NCI-H1930 (cell line): ENCODE results near the gene IRX4.

Source experiments
- DNase-seq, 2 experiments: peaks; one replicate each; lab custom pipeline; 2025; lab: John Stamatoyannopoulos, UW

Gene IRX4

DNA sequence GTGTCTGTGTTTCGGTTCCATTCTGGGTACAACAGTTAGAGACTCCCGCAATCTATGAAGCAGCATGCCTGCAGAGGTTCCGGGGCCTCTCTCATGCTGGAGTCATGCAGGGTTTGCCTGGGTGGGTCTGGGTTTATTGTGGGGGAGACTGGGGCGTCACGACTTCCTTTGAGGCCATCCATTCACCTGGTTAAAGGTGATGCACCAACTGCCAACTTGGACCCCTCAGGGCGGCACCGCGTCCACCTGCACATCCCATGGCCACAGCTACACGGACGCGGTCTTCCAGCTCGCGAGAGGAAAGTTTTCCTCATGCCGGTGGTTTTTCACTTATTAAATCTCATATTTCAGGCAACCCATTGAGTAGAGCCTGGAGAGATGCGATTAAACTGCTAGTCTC, 30.9 kb upstream of the IRX4 start:
- no peak for DNase-seq

DNA sequence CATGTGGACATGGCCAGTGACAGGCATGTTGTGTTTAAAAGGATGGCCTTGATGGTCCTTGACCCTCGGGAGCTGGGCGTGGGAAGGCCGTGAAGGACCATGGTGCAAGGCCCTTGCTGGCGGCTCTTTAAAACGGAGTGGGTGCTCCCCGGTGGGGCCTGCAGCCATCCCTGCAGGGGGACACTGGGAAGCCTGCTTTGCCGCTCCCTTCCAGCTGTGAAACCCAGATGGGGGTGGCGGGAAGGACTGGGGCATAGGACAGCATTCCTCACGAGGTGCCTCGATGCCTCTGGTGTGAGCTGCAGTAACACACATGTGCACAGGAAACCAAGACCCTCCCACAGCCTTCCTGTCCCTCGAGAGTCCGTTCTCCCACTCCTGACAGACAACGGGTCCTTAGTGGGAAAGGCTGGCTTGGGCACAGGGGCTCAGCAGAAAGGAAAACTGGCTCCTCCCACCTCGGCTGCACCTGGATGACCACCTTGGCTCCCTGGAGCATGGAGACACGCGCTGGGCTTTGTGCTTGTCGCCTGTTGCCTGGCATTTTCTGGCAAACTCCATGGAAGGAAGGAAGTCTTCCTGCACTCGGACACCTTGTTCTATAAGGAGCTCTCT, 30.3 kb upstream of the IRX4 start:
- no peak for DNase-seq

DNA sequence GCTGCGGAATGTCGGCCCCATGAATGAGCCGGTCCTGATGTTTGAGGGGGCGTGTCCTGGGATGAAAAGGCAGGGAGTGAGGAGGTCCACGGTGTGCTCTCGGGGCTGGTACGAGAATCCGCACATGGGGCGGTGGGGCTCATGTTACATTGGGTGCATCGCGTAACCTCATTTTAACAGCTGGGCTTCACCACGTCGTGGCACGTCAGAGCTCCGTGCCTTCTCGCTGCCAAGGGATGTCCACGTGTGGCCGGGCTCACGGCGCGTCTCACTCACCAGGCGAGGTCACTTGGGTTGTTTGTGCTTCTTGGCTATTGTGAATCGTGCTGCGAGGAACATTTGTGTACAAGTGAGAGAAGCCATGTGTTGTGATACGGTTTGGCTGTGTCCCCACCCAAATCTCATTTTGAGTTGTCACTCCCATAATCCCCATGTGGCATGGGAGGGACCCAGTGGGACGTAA, 29.1 kb upstream of the IRX4 start:
- DNase-seq, result no peak

DNA sequence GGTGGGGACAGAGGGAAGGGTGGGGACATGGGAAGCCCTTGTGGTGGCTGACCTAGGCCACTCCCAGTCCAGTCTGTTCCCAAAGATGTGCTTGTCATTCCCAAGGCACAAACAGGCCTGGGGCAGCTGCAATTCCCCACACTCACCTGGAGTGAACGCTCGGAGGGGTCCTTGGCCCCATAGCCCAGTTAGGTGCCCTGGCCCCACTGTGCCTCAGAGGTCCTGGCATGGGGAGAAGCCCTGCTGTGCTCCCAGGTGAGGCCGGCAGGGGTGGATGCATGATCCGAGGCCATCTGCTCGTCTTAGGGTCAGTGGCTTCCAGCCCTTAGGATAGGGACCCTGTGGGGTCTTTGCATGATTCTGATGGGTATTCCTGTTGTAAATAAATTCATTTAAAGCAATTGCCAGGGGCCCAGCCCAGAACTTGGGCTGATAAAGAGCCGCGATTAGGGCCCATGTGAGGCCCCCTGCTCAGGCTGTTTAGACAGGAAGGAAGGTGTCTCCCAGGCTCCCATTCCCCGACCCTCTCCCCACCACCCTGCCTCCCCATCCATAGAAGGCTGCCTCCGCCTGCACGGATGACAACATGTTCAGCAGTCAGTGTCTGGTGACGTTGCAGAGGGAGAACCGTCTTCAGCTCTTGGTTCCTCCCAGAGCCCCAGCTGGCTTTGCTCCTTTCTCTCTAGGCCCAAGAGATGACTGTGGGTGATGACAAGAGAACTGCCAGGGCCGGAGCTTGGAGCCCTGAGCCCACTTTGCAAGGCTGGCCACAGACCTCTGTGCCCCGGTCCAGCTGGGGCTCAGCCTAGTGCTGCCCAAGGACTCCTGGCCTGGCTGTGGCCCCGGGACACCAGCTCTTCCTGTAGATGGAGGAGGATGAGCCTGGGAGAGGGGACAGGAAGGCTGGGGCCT, 28.4 kb upstream of the IRX4 start:
- DNase-seq, result no peak

DNA sequence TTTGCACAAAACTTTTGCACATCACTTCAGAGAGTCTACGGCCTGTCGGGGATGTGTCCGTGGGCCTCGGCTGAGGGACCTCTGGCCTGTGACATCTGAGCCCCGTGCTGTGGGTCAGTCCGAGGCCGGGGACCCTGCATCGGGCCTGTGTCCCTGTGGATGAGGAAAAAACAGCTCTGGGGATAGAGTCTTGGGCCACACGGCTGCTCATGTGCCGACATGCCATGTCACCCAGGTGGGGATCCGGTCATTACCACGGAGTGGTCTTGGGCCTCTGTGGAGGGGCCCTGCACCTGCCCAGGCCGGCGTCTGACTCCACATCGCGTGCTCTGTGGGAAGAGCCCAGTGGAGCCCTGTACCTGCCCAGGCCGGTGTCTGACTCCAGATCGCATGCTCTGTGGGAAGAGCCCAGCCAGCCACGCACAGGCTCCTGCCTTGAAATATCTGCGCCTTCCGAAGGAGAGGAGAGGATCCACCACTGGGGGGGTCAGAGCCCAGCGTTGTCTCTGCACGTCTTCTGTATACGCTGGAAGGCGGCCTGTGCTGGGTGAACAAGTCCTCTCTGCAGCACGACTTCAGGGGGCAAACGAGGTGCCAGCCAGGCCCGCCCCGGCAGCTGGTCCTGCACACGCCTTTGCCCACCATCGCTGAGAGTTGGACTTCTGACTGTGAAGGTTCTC, 27.5 kb upstream of the IRX4 start:
- no peak for DNase-seq

DNA sequence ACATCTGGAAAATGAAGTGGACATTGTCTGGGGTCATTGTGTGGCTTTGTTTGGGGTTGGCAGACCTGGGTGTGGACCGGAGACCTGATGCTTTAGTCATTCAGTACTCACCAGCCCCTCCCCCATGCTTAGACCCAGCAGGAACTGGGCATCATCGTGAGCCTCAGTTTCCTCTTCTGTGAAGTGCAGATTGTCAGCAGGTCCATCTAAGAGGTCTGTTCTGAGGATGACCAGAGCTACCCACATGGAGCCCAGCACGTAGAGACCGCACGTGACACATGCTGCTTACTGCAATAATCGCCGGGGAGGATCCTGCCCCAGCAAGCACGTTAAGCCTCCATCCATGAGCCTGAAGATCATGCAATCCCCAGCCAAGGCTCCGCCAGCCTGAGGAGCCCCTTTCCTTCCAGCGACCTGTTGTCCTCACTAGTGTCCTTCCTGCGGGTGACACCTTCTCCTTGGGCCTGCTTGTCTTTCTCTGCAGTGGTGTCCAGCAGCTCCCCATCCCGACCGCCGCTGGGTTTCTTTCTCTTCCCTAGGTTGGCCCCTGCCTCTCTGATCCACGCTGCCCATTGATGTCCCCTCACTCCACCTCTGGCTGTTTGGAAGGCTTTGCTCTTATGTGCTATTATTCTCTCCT, 26.7 kb upstream of the IRX4 start:
- DNase-seq, result no peak

DNA sequence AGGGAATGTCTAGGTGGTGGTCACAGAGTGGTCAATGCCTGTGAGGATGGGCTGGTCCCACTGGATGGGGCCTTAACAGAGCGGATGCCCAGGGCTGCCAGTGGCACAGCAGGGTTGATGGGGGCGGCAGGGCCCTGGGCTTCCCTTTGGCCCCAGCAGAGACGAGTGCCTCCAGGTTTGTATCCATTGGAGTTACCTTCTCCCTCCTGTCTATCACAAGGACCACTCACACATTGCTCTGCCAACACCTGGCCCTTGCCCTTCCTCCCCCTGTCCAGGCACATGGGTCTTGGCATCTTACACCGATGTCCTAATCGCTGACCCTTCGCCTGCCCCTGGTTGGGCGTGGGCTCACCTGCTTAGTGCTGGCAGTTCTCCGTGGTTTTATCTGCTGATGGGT, 26.2 kb upstream of the IRX4 start:
- no peak for DNase-seq

DNA sequence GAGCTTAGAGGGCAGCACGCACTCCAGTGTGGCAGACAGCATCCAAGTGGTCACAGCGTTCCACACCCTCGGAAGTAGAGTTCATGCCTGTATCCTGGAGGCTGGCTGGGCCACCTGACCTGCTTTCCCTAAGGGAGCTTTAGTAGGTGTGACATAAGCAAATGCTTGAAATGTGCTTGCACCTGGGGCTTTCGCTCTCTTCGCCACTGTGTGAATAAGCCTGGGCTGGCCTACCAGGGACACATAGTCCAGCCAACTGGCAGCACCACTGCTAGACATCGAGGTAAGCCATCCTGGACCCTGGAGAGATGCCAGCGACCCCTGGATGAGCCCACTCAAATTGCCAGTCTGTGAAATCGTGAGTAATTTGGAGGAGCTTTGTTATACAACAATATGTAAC, 24.9 kb upstream of the IRX4 start:
- no peak for DNase-seq

DNA sequence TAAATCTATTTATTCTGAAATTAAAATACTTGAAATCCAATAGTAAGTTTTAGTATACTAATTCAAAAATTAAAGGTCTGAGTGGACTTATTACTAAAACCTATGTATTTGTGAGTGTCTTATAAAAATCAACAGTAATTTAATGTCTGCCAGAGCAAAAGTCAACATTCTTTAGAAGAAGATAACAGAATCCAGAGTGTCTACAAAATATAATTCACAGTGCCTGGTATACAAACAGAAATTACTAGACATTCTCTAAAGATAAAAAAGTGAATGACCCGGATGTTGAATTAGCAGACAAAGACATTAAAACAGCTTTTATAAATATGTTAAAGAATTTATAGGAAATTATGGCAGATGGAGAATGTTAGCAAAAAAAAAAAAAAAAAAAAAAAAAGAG, 22.4 kb upstream of the IRX4 start:
- no peak for DNase-seq

DNA sequence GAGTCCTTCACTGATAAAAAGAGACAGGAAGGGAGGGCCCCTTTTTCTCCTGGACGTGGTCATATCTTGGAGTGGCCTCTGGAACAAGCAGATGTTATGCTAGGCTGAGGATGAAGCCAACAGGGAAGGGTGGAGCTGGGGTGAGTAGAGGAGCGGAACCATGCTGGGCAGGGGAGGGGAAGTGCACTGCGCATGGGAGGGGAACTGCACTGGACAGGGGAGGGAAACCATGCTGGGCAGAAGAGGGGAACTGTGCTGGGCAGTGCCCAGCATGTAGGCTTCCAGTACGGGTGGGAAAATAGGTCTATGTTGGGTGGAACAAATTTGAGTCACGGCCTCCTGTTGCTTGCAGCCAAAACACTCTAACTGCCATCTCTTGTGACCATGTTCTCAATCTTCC, 19.3 kb upstream of the IRX4 start:
- DNase-seq, result no peak

DNA sequence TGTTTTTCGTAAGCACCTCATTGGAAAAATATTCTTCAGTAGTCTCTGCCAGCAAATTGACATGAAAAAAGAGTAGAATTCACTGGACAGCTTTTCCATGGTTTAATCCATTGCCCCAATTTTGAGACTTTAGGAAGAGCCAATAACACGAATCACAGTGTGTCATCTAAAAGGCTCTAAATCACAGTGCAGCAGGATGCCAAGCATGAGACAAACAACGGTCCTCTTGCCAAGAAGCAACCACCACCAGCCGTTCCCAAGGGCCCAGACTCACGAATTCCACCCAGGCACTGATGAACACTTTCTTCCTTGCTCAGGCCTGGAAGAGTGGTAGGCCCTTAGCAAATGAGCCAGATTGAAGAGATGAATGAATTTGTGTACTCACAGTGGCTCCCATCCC, 18.3 kb upstream of the IRX4 start:
- no peak for DNase-seq

DNA sequence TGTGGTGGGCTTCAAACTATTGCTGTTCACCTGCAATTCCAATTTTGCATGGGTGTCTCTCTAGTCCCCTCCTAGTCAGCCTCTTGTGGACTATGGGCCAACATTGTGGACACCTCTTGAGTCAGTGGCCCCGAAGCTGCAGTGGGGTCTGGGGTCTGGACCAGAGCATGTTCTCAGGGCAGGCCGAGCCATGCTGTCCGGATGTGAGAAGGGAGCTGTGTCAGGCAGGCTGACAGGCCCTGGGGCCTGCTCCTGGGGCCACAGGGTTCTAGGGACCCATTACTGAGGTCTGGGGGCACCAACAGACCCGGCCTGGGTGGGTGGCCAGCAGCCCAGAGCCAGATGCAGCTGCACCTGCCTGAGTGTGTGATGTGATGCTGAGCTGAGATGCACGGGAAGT, 16.5 kb upstream of the IRX4 start:
- no peak for DNase-seq

DNA sequence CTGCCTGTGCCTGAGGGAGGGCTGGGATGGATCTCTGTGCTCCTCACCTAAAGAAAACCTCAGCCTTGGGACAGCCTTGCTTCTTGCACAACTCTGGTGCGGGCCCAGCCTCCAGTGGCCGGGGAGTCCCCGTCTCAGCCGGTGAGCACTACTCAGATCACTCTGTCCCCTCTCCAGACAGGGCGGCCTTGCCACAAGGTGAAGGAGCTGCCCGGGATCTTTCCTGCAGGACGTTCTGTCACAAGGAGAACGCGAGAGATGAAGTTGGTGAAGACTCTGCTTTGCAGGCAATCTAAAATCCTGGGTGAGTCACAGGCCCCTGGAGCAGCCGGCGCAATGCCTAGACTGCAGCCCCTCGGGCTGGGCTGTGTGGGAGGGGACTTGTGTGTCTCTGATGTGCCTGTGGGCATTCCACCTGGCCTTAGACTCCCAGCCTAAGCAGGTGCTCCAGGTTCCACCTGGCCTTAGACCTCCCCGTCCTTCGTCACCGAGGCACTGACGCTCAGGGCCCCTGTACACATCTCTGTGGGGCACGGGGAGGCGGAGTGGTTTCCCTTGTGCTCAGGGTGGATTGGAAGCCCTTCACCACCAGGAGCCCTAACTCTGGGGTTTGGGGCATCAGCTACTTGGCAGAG, 15.2 kb upstream of the IRX4 start:
- DNase-seq, result no peak

DNA sequence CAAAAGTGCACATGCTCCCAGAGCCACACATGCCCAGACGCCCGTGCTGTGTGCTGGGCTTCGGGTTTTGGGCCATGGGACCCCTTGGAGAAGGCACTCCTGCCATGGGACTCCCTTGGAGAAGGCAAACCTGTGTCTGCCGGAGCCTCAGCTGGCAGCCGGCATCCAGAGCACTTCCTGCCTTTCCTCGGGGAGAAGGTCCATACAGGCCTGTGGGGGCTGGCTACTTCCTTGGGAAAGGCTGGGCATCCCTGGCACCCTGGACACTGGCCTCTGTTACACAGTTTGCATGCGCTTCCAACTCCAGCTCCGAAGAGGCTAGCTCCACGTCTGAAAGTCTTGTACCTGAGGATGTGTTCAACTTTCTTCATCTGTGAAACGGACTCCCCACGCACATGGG, 14.7 kb upstream of the IRX4 start:
- no peak for DNase-seq

DNA sequence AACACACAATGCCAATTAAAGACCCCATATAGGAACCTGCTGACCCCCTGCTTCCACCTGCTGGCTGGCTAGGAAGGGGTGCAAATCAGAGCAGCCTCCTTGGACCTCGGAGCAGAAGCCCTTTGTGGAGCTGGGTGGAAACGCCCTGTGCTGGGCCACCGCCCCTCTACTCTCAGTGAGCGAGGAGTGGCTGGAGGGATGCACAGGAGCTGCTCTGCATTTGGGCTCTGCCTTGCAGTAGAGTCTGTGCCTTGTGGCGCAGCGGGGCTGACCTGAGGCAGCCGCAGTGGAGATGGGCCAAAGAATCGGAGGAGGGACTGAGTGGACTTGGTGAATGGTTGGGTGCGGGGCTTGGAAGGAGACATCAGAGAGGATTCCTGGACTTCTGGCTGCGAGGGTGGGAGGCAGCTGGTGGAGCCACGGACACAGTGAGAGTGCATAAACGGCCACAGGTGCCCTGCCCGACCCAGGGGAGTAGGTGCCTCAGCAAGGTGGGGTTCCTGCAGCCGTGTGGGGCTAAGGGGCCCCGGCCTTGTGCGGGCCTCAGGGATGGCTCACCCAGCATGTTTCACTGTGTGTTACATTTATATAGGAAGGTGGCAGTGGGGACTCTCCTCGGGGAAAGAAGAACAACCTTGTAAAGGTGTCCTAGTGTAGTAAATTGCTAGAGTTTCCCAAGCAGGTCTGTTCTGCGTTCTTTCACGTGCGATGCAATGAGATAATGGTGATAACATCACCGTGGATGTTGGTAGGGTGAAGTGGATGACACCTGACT, 14.1 kb upstream of the IRX4 start:
- no peak for DNase-seq

DNA sequence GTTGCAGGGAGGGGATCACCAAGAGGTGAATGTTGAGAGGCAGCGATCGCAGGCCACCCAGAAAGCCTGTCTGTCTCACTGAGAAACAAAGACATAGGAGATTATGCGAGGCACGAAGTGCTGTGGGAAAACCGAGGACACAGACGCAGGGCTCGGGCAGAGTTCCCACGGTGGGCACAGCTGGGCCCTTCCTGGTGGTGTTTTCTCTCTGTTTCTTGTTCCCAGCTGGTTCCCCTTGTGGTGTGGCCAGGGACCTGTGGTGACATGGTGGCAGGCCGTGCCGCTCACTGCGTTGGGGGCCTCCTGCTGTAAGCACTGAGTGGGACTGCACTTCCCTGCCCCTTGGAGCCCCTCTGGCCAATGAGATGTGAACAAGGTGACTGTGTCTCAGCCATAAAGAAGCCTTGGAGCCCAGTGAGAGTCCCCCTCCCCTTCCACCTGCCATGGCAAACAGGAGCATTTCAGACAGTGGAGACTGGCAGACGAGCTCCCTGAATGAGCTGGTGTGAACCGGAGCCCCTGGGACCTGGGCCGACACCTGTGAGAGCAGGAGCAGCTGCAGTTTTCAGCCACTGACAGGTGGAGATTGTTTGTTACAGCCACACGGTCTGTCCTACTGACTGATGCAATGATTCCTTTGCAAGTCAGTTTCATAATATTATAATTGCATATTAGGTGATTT, 13.2 kb upstream of the IRX4 start:
- DNase-seq, result no peak

DNA sequence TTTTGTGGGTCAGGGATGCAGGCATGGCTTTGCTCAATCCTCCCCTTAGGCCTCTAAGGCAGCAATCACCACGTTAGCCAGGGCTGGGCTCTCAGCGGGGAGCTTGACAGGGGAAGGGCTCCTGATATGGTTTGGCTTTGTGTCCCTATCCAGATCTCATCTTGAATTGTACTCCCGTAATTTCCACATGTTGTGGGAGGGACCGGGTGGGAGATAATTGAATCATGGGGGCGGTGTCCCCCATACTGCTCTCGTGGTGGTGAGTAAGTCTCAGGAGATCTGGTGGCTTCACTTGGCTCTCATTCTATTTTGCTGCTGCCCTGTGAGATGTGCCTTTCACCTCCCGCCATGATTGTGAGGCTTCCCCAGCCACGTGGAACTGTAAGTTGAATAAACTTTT, 11.5 kb upstream of the IRX4 start:
- DNase-seq, result no peak

DNA sequence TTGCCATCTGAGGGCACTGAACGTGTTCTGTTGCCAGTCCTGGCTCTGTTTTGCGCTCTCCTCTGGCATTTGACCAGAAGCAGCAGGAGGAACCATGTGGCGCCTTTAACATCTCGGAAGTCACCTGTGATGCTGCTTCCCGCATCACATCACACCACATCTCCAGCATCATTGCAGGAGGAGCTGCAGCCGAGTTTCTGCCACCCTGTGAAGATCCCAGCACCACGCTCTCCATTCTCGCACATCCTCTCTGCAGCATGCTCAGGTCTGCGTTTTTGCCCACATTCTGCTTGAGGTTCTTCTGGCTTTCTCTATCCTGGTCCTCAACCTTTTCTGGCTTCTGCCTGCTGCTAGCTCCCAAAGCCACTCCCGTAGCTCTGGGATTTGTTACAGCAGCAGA, 11.0 kb upstream of the IRX4 start:
- no peak for DNase-seq

DNA sequence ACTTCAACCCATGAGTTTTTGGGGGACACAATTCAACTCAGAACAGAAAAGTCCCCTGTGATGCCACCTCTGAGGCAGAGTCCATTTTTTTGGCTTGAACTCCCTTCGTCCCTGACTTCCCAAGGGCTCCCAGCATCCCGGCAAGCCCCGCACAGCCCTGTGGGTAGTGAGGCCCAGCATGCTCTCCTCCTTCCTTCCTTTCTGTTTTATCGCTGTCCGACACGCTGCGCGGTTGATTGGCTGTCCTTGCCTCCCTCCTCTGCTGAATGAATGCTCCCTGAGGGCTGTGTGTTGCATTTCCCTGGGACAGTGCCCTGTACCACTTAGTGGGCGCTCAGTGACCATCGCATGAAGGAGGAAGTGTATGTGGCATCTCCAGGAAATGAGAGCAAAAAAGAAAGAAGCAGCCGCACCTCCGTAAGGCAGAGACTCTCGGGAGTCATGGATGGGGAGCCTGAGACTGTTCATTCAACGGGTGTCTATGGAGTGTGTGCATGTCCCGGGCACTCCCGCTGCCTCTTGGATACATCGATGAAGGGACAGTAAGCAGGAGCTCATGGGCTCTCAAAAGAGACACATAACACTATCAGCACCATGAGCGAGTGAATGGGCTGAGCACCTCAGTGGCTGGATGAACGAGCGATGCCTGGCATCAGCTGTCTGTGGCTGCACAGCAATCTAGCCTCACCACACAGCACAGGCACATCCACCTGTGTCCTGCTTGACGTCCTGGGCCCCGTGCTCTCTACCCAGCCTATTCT, 10.1 kb upstream of the IRX4 start:
- DNase-seq, result no peak

DNA sequence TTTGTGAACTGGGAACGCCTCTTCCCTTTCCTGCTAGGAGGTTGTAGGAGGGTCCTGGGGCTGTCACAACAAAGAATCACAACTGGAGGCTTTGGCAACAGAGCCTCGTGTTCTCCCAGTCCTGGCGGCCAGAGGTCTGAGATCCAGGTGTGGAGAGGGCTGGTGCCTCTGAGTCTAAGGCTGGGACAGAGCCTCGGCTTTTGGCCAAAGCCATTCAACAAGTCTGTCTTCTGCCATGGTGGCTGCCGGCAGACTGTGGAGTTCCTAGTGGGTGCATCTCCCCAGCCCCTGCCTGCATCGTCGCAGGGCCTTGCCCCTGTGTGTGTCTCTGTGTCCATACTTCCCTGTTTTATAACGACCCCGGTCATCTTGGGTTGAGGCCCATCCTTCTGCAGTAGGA, 9.5 kb upstream of the IRX4 start:
- no peak for DNase-seq
